ENCODE data around the gene RPLP2.
A peak's percentile ranks its signal among the peaks of the same experiment; 100 is the strongest.

The RPLP2 gene

GRCh38 chr11:833114-833791 lies 23.5 kb downstream of the RPLP2 start:
- peak overlapping the region; percentile 97 for H3K27ac ChIP-seq
- TF ChIP-seq, protein P1, sequence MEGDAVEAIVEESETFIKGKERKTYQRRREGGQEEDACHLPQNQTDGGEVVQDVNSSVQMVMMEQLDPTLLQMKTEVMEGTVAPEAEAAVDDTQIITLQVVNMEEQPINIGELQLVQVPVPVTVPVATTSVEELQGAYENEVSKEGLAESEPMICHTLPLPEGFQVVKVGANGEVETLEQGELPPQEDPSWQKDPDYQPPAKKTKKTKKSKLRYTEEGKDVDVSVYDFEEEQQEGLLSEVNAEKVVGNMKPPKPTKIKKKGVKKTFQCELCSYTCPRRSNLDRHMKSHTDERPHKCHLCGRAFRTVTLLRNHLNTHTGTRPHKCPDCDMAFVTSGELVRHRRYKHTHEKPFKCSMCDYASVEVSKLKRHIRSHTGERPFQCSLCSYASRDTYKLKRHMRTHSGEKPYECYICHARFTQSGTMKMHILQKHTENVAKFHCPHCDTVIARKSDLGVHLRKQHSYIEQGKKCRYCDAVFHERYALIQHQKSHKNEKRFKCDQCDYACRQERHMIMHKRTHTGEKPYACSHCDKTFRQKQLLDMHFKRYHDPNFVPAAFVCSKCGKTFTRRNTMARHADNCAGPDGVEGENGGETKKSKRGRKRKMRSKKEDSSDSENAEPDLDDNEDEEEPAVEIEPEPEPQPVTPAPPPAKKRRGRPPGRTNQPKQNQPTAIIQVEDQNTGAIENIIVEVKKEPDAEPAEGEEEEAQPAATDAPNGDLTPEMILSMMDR (conservative IDR thresholded peaks at IDR 0.05), result no peak
- TF ChIP-seq ZFX (IDR thresholded peaks at IDR 0.05), result peak; percentile 28; the same call in 1 of the 2 replicates

- H3K27ac ChIP-seq, result peak overlapping the region; percentile 97
- TF ChIP-seq, protein P1 (conservative IDR thresholded peaks at IDR 0.05), result no peak
- TF ChIP-seq ZFX (IDR thresholded peaks at IDR 0.05), result no peak
Measured at GRCh38 chr11:833849-834311, 24.1 kb downstream of the RPLP2 start.

DNA sequence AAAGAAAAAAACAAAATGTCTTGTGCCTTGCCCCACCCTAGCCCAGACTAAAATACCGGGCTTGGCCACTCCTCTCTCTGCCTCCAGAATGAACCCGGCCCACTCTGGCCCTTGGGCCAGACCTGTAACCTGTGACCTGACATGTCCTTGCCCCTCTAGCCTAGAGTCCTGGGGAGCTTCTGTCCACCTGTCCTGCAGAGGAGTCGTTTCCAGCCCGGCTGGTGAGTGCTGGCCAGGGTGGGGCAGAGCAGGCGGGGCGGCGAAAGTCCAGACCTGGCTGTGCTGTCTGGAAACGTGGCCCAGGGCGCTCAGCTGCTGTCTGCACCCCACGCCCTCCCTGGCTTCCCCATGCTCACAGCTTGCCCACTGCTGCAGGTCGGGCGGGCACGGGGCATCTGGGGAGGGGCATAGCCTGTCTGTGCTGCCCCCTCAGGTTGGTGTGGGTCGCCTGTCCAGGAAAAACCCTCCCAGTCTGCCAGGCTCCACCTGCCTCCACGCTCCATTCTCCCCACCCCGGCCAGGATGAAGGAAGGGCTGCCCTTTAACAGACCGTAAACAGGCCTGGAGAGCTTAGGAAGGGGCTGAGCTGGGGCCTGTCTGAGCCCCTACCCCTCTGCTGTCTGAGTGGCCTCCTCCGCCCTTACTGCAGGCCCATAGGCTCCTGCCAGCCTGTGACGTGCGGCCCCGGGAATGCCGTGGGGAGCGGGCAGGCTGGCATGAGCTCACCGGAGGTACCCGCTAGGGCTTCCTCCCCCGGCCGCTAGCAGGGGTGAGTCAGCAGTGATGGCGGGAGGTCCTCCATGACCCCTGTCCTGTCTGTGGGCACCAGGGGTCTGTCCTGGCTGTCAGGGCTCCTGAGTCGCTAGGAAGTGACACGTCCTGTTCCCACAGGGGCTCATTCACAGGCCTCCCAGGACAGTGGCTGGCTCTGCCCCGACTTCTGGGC lies 24.9 kb downstream of the RPLP2 start:
- TF ChIP-seq, protein P1 (conservative IDR thresholded peaks at IDR 0.05), result no peak
- TF ChIP-seq ZFX (IDR thresholded peaks at IDR 0.05), result no peak
- H3K27ac ChIP-seq, result peak overlapping the region; percentile 97

GRCh38 chr11:836274-836673 lies 26.5 kb downstream of the RPLP2 start:
- H3K27ac ChIP-seq, result no peak overlapping the region
- TF ChIP-seq, protein P1 (conservative IDR thresholded peaks at IDR 0.05), result no peak
- no peak for TF ChIP-seq ZFX (IDR thresholded peaks at IDR 0.05)

- no peak overlapping the region for H3K27ac ChIP-seq
- TF ChIP-seq, protein P1 (conservative IDR thresholded peaks at IDR 0.05), result no peak
- TF ChIP-seq ZFX (IDR thresholded peaks at IDR 0.05), result no peak
Measured at GRCh38 chr11:836700-837099, 26.9 kb downstream of the RPLP2 start.

GRCh38 chr11:837189-837989 lies 27.6 kb downstream of the RPLP2 start:
- no peak overlapping the region for H3K27ac ChIP-seq
- TF ChIP-seq, protein P1 (conservative IDR thresholded peaks at IDR 0.05), result no peak
- no peak for TF ChIP-seq ZFX (IDR thresholded peaks at IDR 0.05)

Data from C4-2B (cell line).